ENCODE measurements around the gene AGMO. TPM values are rescaled to one million over a fixed set of nuclear protein-coding genes. Genes with fewer than 3 reads are reported as not detected.

AGMO gene
- total RNA-seq, 3 donors from 2014 or later = 0.89 to 3.0 (median 1.3) TPM

GRCh38 chr7:15168489-15168888 lies 393.3 kb downstream of the AGMO start:
- ATAC-seq = no peak
- Histone ChIP-seq H3K4me1 (ENCODE audit: low read depth) (no peaks in the 10 kb centered on the region), H3K36me3 (ENCODE audit: low read depth) (no peaks in the 10 kb centered on the region), H3K4me3 (no peak overlapping the region), H3K9me3 (no peaks in the 10 kb centered on the region)
- intact Hi-C loops (cut with DNase I, micrococcal nuclease) = no loop called here
- no peak for DNase-seq
- TF ChIP-seq, protein P1, sequence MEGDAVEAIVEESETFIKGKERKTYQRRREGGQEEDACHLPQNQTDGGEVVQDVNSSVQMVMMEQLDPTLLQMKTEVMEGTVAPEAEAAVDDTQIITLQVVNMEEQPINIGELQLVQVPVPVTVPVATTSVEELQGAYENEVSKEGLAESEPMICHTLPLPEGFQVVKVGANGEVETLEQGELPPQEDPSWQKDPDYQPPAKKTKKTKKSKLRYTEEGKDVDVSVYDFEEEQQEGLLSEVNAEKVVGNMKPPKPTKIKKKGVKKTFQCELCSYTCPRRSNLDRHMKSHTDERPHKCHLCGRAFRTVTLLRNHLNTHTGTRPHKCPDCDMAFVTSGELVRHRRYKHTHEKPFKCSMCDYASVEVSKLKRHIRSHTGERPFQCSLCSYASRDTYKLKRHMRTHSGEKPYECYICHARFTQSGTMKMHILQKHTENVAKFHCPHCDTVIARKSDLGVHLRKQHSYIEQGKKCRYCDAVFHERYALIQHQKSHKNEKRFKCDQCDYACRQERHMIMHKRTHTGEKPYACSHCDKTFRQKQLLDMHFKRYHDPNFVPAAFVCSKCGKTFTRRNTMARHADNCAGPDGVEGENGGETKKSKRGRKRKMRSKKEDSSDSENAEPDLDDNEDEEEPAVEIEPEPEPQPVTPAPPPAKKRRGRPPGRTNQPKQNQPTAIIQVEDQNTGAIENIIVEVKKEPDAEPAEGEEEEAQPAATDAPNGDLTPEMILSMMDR (IDR thresholded peaks at IDR 0.05) = no peak

DNA sequence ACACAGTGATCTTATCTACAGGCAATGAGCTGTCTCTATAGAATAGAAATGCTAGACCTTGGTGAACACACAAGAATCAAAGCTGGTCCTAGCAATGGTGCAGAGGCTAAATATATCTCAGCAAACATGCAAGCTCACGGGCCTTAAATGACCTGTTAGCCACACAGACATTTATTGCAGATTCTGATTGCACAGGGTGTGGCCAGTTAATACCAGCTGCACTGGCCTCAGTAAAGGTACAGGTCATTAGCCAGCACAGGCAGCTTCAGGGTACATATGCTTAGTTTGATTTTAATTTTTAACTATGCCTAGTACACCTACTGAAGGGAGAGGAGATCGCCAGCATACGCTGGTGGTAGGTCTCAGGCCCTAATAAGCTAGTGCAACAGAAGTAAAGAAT lies 393.9 kb downstream of the AGMO start:
- DNase-seq (no peak), ATAC-seq (peak; percentile 31)
- Histone ChIP-seq H3K4me1 (ENCODE audit: low read depth) (no peaks in the 10 kb centered on the region), H3K4me3 (no peak overlapping the region), H3K9me3 (no peaks in the 10 kb centered on the region), H3K36me3 (ENCODE audit: low read depth) (no peaks in the 10 kb centered on the region)
- intact Hi-C loops (cut with DNase I, micrococcal nuclease) = no loop called here
- TF ChIP-seq, protein P1 (IDR thresholded peaks at IDR 0.05) = no peak

DNA sequence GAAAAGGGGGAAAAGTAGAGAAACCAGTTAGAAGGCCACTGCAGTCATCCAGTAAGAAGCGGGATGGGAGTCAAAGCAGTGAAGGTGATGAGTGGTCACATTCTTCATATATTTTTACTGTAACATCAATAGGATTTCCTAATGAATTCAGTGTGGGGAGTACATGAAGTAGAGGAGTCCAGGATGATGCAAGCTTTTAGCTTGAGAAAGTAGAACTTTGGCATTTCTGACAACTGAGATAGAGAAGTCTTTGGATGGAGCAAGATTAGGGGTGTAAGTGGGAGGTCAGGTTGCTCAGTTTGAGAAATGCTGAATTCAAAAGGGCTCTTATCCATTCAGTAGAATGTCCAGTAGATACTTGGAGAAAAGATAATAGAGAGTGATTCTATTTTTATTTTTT lies 395.2 kb downstream of the AGMO start:
- TF ChIP-seq, protein P1 (IDR thresholded peaks at IDR 0.05) = no peak
- Histone ChIP-seq H3K9me3 (no peaks in the 10 kb centered on the region), H3K36me3 (ENCODE audit: low read depth) (no peaks in the 10 kb centered on the region), H3K4me3 (no peak overlapping the region), H3K4me1 (ENCODE audit: low read depth) (no peaks in the 10 kb centered on the region)
- intact Hi-C loops (cut with DNase I, micrococcal nuclease) = no loop called here
- ATAC-seq (no peak), DNase-seq (no peak)

GRCh38 chr7:15159261-15159660 lies 402.6 kb downstream of the AGMO start:
- TF ChIP-seq, protein P1 (IDR thresholded peaks at IDR 0.05) = no peak
- H3K4me1 ChIP-seq (ENCODE audit: low read depth) = no peaks in the 10 kb centered on the region
- ATAC-seq = no peak
- intact Hi-C loops (cut with DNase I, micrococcal nuclease) = no loop called here
- H3K9me3 ChIP-seq = no peaks in the 10 kb centered on the region
- H3K36me3 ChIP-seq (ENCODE audit: low read depth) = no peaks in the 10 kb centered on the region
- H3K4me3 ChIP-seq = no peak overlapping the region
- no peak for DNase-seq

- DNase-seq = no peak
- no peak overlapping the region for H3K4me3 ChIP-seq
- no peaks in the 10 kb centered on the region for H3K9me3 ChIP-seq
- intact Hi-C loops (cut with DNase I, micrococcal nuclease) = no loop called here
- TF ChIP-seq, protein P1 (IDR thresholded peaks at IDR 0.05) = no peak
- H3K36me3 ChIP-seq (ENCODE audit: low read depth) = no peaks in the 10 kb centered on the region
- no peak for ATAC-seq
- H3K4me1 ChIP-seq (ENCODE audit: low read depth) = no peaks in the 10 kb centered on the region
These were observed 403.5 kb downstream of the AGMO start for GRCh38 chr7:15158141-15158810.

Other genes with a start within 250 kb of the AGMO start
- gene MEOX2, start 124.7 kb upstream of the AGMO start, total RNA-seq = 1 to 10 TPM in 2 of 3 donors, under 1 TPM in 1; 0.52 to 3.8 (median 1.3) TPM

All from mucosa of descending colon (tissue), 3 donors.